ENCODE results near the gene SDK2.

DNA sequence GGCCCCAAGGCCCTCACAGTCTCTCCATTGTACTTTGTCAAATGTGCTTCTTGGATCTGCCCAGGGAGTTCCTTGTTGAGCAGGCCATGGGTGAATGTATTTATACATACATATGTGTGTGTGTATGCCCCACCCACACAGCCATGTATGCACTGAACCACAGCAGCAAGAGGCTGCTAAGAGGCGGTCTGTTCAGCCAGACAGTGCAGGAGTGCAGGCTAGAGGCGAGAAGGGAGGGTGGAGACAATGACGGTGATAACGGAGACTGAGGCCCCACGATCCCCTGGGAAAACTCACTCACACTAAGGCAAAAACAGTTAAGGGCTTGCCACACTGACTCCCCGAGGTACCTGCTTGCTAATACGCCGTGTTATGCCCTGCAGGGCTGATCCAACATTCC is 181.4 kb downstream of the SDK2 start:
- TF ChIP-seq, protein P1, sequence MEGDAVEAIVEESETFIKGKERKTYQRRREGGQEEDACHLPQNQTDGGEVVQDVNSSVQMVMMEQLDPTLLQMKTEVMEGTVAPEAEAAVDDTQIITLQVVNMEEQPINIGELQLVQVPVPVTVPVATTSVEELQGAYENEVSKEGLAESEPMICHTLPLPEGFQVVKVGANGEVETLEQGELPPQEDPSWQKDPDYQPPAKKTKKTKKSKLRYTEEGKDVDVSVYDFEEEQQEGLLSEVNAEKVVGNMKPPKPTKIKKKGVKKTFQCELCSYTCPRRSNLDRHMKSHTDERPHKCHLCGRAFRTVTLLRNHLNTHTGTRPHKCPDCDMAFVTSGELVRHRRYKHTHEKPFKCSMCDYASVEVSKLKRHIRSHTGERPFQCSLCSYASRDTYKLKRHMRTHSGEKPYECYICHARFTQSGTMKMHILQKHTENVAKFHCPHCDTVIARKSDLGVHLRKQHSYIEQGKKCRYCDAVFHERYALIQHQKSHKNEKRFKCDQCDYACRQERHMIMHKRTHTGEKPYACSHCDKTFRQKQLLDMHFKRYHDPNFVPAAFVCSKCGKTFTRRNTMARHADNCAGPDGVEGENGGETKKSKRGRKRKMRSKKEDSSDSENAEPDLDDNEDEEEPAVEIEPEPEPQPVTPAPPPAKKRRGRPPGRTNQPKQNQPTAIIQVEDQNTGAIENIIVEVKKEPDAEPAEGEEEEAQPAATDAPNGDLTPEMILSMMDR (conservative IDR thresholded peaks at IDR 0.05 in 1 of 2, IDR thresholded peaks at IDR 0.05 in 1 of 2; ENCODE audit: extremely low read depth in 1 of 2, insufficient read depth in 1 of 2, low read depth in 1 of 2, low read length in 2 of 2) = no peak
- TF ChIP-seq EZH2 (IDR thresholded peaks at IDR 0.05; ENCODE audit: borderline replicate concordance, low read length) = no peak
